Gastroesophageal sphincter (tissue), 4 donors: ENCODE data around the gene GRK5. TPM values are rescaled to one million over a fixed set of nuclear protein-coding genes. Genes with fewer than 3 reads are reported as not detected.
A peak's percentile ranks its signal among the peaks of the same experiment; 100 is the strongest.

Source experiments
- ATAC-seq: fragments of 150-250 bp; one replicate; pipeline ENCODE4 v1.9.1; 2016; ENCODE audit warnings: mild to moderate bottlenecking, moderate library complexity
- H3K27ac ChIP-seq, 4 donors: fragments of 200-600 bp; sonication (generic) in 3 of 4; 1 replicate in 3 of 4; 2 replicates in 1 of 4; pipeline ENCODE4 v1.5.1; 2016 to 2019
- H3K27me3 ChIP-seq: fragments of 200-600 bp; sonication (generic); one replicate; pipeline ENCODE4 v1.5.1; 2019
- H3K36me3 ChIP-seq, 2 donors: fragments of 200-600 bp; sonication (generic); one replicate each; pipeline ENCODE4 v1.5.1; 2019; ENCODE audit warnings: control low read depth in 1 of 2
- H3K4me1 ChIP-seq, 3 donors: fragments of 200-600 bp; sonication (generic); 1 replicate in 2 of 3; 2 replicates in 1 of 3; pipeline ENCODE4 v1.5.1; 2016 to 2019; ENCODE audit warnings: control low read depth in 2 of 3
- H3K4me3 ChIP-seq, 2 donors: fragments of 200-600 bp; sonication (generic); one replicate each; pipeline ENCODE4 v1.5.1; 2019; ENCODE audit warnings: mild to moderate bottlenecking in 1 of 2, moderate library complexity in 1 of 2
- H3K9me3 ChIP-seq, 3 donors: fragments of 200-600 bp; sonication (generic); one replicate each; pipeline ENCODE4 v1.5.1; 2017 to 2019; ENCODE audit warnings: control low read depth in 2 of 3
- EP300 ChIP-seq: sonication (generic); formaldehyde crosslinking; IDR thresholded peaks from one replicate; pipeline ENCODE4 v1.6.1; 2017; ENCODE audit warnings: antibody characterized with exemption, mild to moderate bottlenecking
- POLR2A ChIP-seq, 2 donors: fragments of 450-650 bp; IDR thresholded peaks; one replicate each; pipeline ENCODE4 v1.6.1; 2017; ENCODE audit warnings: antibody characterized with exemption in 2 of 2, mild to moderate bottlenecking in 2 of 2, moderate library complexity in 1 of 2
- POLR2AphosphoS5 ChIP-seq: sonication (generic); formaldehyde crosslinking; IDR thresholded peaks from one replicate; pipeline ENCODE4 v1.6.1; 2017; ENCODE audit warnings: antibody characterized with exemption
- WGBS, 2 donors: methylation state at CpG; one replicate each; pipeline ENCODE4 v1.1.5; 2018; ENCODE audit warnings: low coverage in 1 of 2; 5-methylcytosine and 5-hydroxymethylcytosine counted together
- total RNA-seq, 4 donors: library from RNA; depleted of rRNA; stranded (reverse); fragments of >200 nt; gene quantifications; one replicate each; pipeline ENCODE4 v1.1.0, GENCODE V29; 2016
- TF ChIP-seq, protein P1 (sequence below), 4 experiments: fragments of 200-600 bp in 2 of 4; fragments of 450-650 bp in 2 of 4; sonication (generic) in 1 of 4; IDR thresholded peaks; one replicate each; pipeline ENCODE4 v1.5.1; 2017 to 2019; ENCODE audit warnings: antibody characterized with exemption in 4 of 4, mild to moderate bottlenecking in 2 of 4, moderate library complexity in 2 of 4

Gene GRK5
- total RNA-seq, 4 donors from 2014 or later: 28.8 to 71.6 (median 47.7) TPM

DNA sequence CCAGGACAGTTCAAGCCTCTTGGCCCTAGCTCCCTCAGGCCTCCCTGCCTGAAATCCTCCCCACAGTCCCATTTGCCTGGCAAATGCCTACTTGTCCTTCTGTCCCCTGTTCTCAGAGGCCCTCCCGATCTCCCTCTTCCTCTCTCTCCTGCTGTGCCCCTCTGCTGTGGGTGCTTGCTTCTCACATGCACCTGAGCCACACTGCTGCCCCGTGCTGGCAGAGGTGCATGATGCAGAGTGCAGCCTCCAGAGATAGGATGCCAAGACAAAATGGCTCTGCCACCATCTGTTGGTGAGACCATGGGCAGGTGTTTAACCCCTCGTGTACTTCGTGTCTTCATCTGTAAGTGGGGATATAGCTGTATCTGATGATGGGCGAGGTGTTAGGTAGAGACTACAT lies 176.8 kb downstream of the GRK5 start:
- Histone ChIP-seq H3K27me3 (no peaks in the 10 kb centered on the region), H3K27ac (no peak overlapping the region), H3K9me3 (no peaks in the 10 kb centered on the region), H3K36me3 (peaks cover 0 to 30% of the 10 kb centered on the region in 2 donors), H3K4me1 (peaks cover 0 to 11% (median 0%) of the 10 kb centered on the region in 3 donors), H3K4me3 (no peak overlapping the region)
- WGBS, 2 donors: 78 to 93% methylated on average over 1 to 4 of the region's 5 CpGs
- ATAC-seq: no peak
- TF ChIP-seq, protein P1, sequence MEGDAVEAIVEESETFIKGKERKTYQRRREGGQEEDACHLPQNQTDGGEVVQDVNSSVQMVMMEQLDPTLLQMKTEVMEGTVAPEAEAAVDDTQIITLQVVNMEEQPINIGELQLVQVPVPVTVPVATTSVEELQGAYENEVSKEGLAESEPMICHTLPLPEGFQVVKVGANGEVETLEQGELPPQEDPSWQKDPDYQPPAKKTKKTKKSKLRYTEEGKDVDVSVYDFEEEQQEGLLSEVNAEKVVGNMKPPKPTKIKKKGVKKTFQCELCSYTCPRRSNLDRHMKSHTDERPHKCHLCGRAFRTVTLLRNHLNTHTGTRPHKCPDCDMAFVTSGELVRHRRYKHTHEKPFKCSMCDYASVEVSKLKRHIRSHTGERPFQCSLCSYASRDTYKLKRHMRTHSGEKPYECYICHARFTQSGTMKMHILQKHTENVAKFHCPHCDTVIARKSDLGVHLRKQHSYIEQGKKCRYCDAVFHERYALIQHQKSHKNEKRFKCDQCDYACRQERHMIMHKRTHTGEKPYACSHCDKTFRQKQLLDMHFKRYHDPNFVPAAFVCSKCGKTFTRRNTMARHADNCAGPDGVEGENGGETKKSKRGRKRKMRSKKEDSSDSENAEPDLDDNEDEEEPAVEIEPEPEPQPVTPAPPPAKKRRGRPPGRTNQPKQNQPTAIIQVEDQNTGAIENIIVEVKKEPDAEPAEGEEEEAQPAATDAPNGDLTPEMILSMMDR (IDR thresholded peaks at IDR 0.05): no peak
- no peak for TF ChIP-seq EP300
- no peak for TF ChIP-seq POLR2AphosphoS5
- no peak for TF ChIP-seq POLR2A (IDR thresholded peaks at IDR 0.05)

- H3K4me3 ChIP-seq: no peak overlapping the region
- no peaks in the 10 kb centered on the region for H3K27me3 ChIP-seq
- no peak overlapping the region for H3K27ac ChIP-seq
- 92 to 94% methylated on average over 8 to 15 of the region's 15 CpGs for WGBS, 2 donors
- TF ChIP-seq EP300 (no peak), POLR2A (IDR thresholded peaks at IDR 0.05) (no peak), POLR2AphosphoS5 (no peak)
- TF ChIP-seq, protein P1 (IDR thresholded peaks at IDR 0.05): no peak
- ATAC-seq: no peak
- no peaks in the 10 kb centered on the region for H3K9me3 ChIP-seq
- H3K4me1 ChIP-seq: peaks cover 0 to 8% (median 4%) of the 10 kb centered on the region in 3 donors
- H3K36me3 ChIP-seq: peaks cover 0 to 15% of the 10 kb centered on the region in 2 donors
Measured at GRCh38 chr10:119386666-119387065, 179.3 kb downstream of the GRK5 start.

GRCh38 chr10:119388849-119389345 lies 181.5 kb downstream of the GRK5 start:
- Histone ChIP-seq H3K4me3 (no peak overlapping the region), H3K36me3 (peaks cover 0 to 3% of the 10 kb centered on the region in 2 donors), H3K27me3 (no peaks in the 10 kb centered on the region), H3K9me3 (no peaks in the 10 kb centered on the region), H3K4me1 (peaks cover 0 to 22% (median 9%) of the 10 kb centered on the region in 3 donors), H3K27ac (no peak overlapping the region)
- no peak for ATAC-seq
- TF ChIP-seq, protein P1 (IDR thresholded peaks at IDR 0.05): no peak
- no peak for TF ChIP-seq POLR2A (IDR thresholded peaks at IDR 0.05)
- no peak for TF ChIP-seq EP300
- TF ChIP-seq POLR2AphosphoS5: no peak
- 100% methylated on average over 1 of the region's 1 CpG; no CpG with 5 or more reads in 1 of the 2 donors for WGBS, 2 donors

DNA sequence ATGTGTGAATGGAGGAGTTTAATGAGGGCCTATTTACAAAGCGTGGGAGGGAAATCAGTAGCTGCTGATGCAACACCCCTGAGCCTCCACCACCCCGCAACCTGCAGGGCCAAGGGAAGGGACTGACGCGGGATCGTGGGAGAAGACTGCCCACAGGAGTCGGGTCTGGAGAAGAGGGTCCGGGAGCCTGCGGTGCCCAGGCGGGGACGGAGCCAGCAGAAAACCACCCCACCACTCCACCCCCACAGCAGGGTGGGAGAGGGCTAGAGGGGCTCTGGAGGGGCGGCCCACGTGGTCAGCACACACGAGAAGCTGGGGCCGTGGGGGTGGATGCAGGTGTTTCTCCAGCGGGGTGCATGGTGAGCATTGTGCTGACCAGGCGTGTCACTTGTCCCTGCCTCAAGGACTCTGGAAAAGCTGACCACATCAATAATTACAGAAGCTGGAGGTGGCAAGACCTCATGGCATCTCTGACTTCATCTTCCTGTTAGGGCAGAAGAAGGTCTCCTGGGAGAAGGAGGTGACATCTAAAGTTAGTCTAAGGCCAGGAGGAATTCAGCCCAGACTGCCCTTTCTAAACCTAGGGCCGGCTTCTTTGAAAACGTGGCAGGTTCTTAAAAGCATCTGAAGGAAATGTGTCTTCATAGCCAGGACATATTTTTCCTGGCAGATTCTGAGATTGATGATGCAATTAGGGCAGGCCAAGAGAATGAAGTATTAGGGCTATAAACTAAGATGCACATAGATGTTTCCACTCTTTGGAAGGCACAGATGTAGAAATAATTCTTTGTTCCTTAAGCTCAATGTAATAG lies 184.3 kb downstream of the GRK5 start:
- peaks cover 0 to 41% (median 23%) of the 10 kb centered on the region in 3 donors for H3K4me1 ChIP-seq
- H3K27me3 ChIP-seq: no peaks in the 10 kb centered on the region
- H3K9me3 ChIP-seq: no peaks in the 10 kb centered on the region
- H3K4me3 ChIP-seq: no peak overlapping the region
- H3K27ac ChIP-seq: peak overlapping the region in 1 of 4 donors; percentile 55
- no peak for TF ChIP-seq EP300
- TF ChIP-seq POLR2AphosphoS5: no peak
- no peak for TF ChIP-seq POLR2A (IDR thresholded peaks at IDR 0.05)
- TF ChIP-seq, protein P1 (IDR thresholded peaks at IDR 0.05): no peak
- peak; percentile 34 for ATAC-seq
- H3K36me3 ChIP-seq: peaks cover 0 to 1% of the 10 kb centered on the region in 2 donors
- 31% methylated on average over 2 of the region's 18 CpGs; no CpG with 5 or more reads in 1 of the 2 donors for WGBS, 2 donors
